HEK293 (cell line): ENCODE data around the gene CSGALNACT2.

Experiments
- CTCF ChIA-PET: fragments of 350-600 bp; formaldehyde crosslinking; extraction: SDS; loops from one replicate; lab custom pipeline; 2021; ENCODE audit warnings: antibody characterized with exemption; lab: Yijun Ruan, JAX
- POLR2A ChIA-PET: fragments of 300-600 bp; formaldehyde crosslinking; extraction: SDS; loops from one replicate; lab custom pipeline; 2020; ENCODE audit warnings: antibody characterized with exemption, inconsistent platforms; lab: Yijun Ruan, JAX
- H3K27ac ChIP-seq: fragments of 200-500 bp; sonication (Bioruptor generic); 2 replicates; pipeline ENCODE4 v1.5.1; 2014; ENCODE audit warnings: low read depth, low read length, control low read depth, inconsistent platforms; ENCODE audit errors: extremely low read depth
- H3K36me3 ChIP-seq, 2 experiments: fragments of 200-500 bp in 1 of 2; sonication (Bioruptor generic) in 1 of 2; 1 replicate in 1 of 2; 2 replicates in 1 of 2; pipeline ENCODE4 v1.5.1; 2014 to 2017; ENCODE audit warnings: inconsistent platforms in 2 of 2, low read length in 2 of 2; ENCODE audit not compliant: control insufficient read depth in 2 of 2, insufficient read depth in 1 of 2
- H3K4me1 ChIP-seq: fragments of 200-500 bp; sonication (Bioruptor generic); 2 replicates; pipeline ENCODE4 v1.5.1; 2014; ENCODE audit warnings: mild to moderate bottlenecking, low read length, inconsistent platforms; ENCODE audit not compliant: control insufficient read depth, insufficient read depth
- H3K4me3 ChIP-seq: 2 replicates; pipeline ENCODE4 v1.5.1; 2011; ENCODE audit warnings: low read depth, mild to moderate bottlenecking, control low read depth, low read length, moderate library complexity
- H3K9me3 ChIP-seq: fragments of 200-500 bp; sonication (Bioruptor generic); 2 replicates; pipeline ENCODE4 v1.5.1; 2014; ENCODE audit warnings: low read depth, low read length, inconsistent platforms; ENCODE audit not compliant: control insufficient read depth, insufficient read depth
- BCL11B ChIP-seq: fragments of 450-650 bp; formaldehyde crosslinking; IDR thresholded peaks from 2 replicates; pipeline ENCODE4 v1.5.1; 2016; ENCODE audit warnings: low read depth, missing biosample characterization, missing genetic modification characterization
- GLI2 ChIP-seq: fragments of 450-650 bp; formaldehyde crosslinking; IDR thresholded peaks from 2 replicates; pipeline ENCODE4; 2017; ENCODE audit warnings: missing biosample characterization, missing genetic modification characterization, low read depth, borderline replicate concordance
- IKZF3 ChIP-seq: fragments of 450-650 bp; IDR thresholded peaks from 2 replicates; pipeline ENCODE4 v1.5.0; 2018; ENCODE audit warnings: missing biosample characterization, mild to moderate bottlenecking, missing genetic modification characterization, moderate library complexity
- KLF7 ChIP-seq: fragments of 450-650 bp; formaldehyde crosslinking; IDR thresholded peaks from 2 replicates; pipeline ENCODE4 v1.5.1; 2016; ENCODE audit warnings: missing biosample characterization, missing genetic modification characterization, borderline replicate concordance
- MYNN ChIP-seq: fragments of 450-650 bp; formaldehyde crosslinking; IDR thresholded peaks from 2 replicates; pipeline ENCODE4 v1.5.1; 2016; ENCODE audit warnings: missing biosample characterization, missing genetic modification characterization, borderline replicate concordance
- OVOL3 ChIP-seq: fragments of 450-650 bp; formaldehyde crosslinking; IDR thresholded peaks from 2 replicates; pipeline ENCODE4 v1.5.1; 2016; ENCODE audit warnings: missing biosample characterization, missing genetic modification characterization
- SP3 ChIP-seq: fragments of 450-650 bp; formaldehyde crosslinking; IDR thresholded peaks from 2 replicates; pipeline ENCODE4 v1.5.1; 2016; ENCODE audit warnings: missing biosample characterization, missing genetic modification characterization
- TCF7L2 ChIP-seq: IDR thresholded peaks from 2 replicates; pipeline ENCODE4 v1.6.1; 2011; ENCODE audit warnings: low read depth, mild to moderate bottlenecking, inconsistent platforms, low read length, moderate library complexity, borderline replicate concordance
- ZBTB17 ChIP-seq: fragments of 450-650 bp; formaldehyde crosslinking; IDR thresholded peaks from 2 replicates; pipeline ENCODE4 v1.5.1; 2016; ENCODE audit warnings: missing biosample characterization, missing genetic modification characterization
- ZBTB21 ChIP-seq: fragments of 450-650 bp; formaldehyde crosslinking; IDR thresholded peaks from 2 replicates; pipeline ENCODE4 v1.5.1; 2017; ENCODE audit warnings: missing biosample characterization, missing genetic modification characterization
- ZNF121 ChIP-seq: fragments of 450-650 bp; formaldehyde crosslinking; IDR thresholded peaks from 2 replicates; pipeline ENCODE4 v1.5.1; 2016; ENCODE audit warnings: missing biosample characterization, missing genetic modification characterization
- ZNF223 ChIP-seq: fragments of 450-650 bp; formaldehyde crosslinking; IDR thresholded peaks from 2 replicates; pipeline ENCODE4 v1.5.1; 2016; ENCODE audit warnings: missing biosample characterization, missing genetic modification characterization
- ZNF423 ChIP-seq: fragments of 450-650 bp; formaldehyde crosslinking; IDR thresholded peaks from 2 replicates; pipeline ENCODE4 v1.5.1; 2016; ENCODE audit warnings: missing biosample characterization, missing genetic modification characterization
- ZNF433 ChIP-seq: fragments of 450-650 bp; formaldehyde crosslinking; IDR thresholded peaks from 2 replicates; pipeline ENCODE4 v1.5.1; 2016; ENCODE audit warnings: missing biosample characterization, missing genetic modification characterization, low read depth
- ZNF530 ChIP-seq: fragments of 450-650 bp; formaldehyde crosslinking; IDR thresholded peaks from 2 replicates; pipeline ENCODE4 v1.5.1; 2016; ENCODE audit warnings: low read depth, missing biosample characterization, missing genetic modification characterization
- ZNF610 ChIP-seq: fragments of 450-650 bp; formaldehyde crosslinking; IDR thresholded peaks from 2 replicates; pipeline ENCODE4 v1.5.1; 2016; ENCODE audit warnings: missing biosample characterization, missing genetic modification characterization, borderline replicate concordance
- ZNF660 ChIP-seq: fragments of 450-650 bp; IDR thresholded peaks from 2 replicates; pipeline ENCODE4 v1.5.1; 2018; ENCODE audit warnings: missing biosample characterization, mild to moderate bottlenecking, missing genetic modification characterization
- ZNF776 ChIP-seq: fragments of 450-650 bp; formaldehyde crosslinking; IDR thresholded peaks from 2 replicates; pipeline ENCODE4 v1.5.0; 2017; ENCODE audit warnings: missing biosample characterization, missing genetic modification characterization, borderline replicate concordance
- ZNF785 ChIP-seq: fragments of 450-650 bp; formaldehyde crosslinking; IDR thresholded peaks from 2 replicates; pipeline ENCODE4 v1.5.1; 2016; ENCODE audit warnings: missing biosample characterization, missing genetic modification characterization
- TF ChIP-seq, protein P1 (sequence below): fragments of 450-650 bp; formaldehyde crosslinking; IDR thresholded peaks from 2 replicates; pipeline ENCODE4 v1.5.1; 2016; ENCODE audit warnings: missing biosample characterization, missing genetic modification characterization
- TF ChIP-seq, protein P2 (sequence below): fragments of 450-650 bp; formaldehyde crosslinking; IDR thresholded peaks from 2 replicates; pipeline ENCODE4 v1.5.1; 2016; ENCODE audit warnings: missing biosample characterization, missing genetic modification characterization
- TF ChIP-seq, protein P3 (sequence below): fragments of 450-650 bp; formaldehyde crosslinking; IDR thresholded peaks from 2 replicates; pipeline ENCODE4 v1.5.1; 2016; ENCODE audit warnings: missing biosample characterization, missing genetic modification characterization
- TF ChIP-seq, protein P4 (sequence below): fragments of 450-650 bp; formaldehyde crosslinking; IDR thresholded peaks from 2 replicates; pipeline ENCODE4 v1.5.1; 2017; ENCODE audit warnings: missing biosample characterization, missing genetic modification characterization
- TF ChIP-seq, protein P5 (sequence below): fragments of 450-650 bp; formaldehyde crosslinking; IDR thresholded peaks from 2 replicates; pipeline ENCODE4 v1.5.1; 2016; ENCODE audit warnings: missing biosample characterization, missing genetic modification characterization
- TF ChIP-seq, protein P6 (sequence below): fragments of 450-650 bp; formaldehyde crosslinking; IDR thresholded peaks from 2 replicates; pipeline ENCODE4 v1.5.1; 2016; ENCODE audit warnings: missing biosample characterization, missing genetic modification characterization, low read depth

Gene CSGALNACT2

DNA sequence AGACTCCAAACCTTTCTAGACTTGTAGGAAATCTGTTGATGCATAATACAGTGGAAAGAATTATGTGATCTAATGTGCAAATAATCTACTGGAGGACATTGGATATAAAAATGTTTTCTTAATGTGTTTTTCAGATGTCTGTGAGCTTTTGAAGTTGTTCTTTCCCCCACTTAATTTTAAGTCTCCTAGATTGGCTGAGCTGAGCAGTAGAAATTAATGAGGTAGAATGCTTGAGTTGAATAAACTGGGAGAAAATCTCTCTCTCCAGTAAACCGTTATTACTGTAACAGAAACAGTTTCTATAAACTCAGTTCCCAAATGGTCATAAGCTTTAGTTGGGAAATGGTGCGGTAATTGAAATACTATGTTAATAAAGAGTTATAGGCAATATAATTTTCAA, 15.7 kb downstream of the CSGALNACT2 start:
- H3K9me3 ChIP-seq, result no peaks in the 10 kb centered on the region
- H3K4me3 ChIP-seq, result no peak overlapping the region
- H3K4me1 ChIP-seq, result no peaks in the 10 kb centered on the region
- ChIA-PET CTCF (no interaction called here), POLR2A (no interaction called here)
- H3K36me3 ChIP-seq, result no peaks in the 10 kb centered on the region
- no peak overlapping the region for H3K27ac ChIP-seq
- TF ChIP-seq, protein P1, sequence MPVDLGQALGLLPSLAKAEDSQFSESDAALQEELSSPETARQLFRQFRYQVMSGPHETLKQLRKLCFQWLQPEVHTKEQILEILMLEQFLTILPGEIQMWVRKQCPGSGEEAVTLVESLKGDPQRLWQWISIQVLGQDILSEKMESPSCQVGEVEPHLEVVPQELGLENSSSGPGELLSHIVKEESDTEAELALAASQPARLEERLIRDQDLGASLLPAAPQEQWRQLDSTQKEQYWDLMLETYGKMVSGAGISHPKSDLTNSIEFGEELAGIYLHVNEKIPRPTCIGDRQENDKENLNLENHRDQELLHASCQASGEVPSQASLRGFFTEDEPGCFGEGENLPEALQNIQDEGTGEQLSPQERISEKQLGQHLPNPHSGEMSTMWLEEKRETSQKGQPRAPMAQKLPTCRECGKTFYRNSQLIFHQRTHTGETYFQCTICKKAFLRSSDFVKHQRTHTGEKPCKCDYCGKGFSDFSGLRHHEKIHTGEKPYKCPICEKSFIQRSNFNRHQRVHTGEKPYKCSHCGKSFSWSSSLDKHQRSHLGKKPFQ (tag by site-specific recombination), result no peak
- TF ChIP-seq, protein P2, sequence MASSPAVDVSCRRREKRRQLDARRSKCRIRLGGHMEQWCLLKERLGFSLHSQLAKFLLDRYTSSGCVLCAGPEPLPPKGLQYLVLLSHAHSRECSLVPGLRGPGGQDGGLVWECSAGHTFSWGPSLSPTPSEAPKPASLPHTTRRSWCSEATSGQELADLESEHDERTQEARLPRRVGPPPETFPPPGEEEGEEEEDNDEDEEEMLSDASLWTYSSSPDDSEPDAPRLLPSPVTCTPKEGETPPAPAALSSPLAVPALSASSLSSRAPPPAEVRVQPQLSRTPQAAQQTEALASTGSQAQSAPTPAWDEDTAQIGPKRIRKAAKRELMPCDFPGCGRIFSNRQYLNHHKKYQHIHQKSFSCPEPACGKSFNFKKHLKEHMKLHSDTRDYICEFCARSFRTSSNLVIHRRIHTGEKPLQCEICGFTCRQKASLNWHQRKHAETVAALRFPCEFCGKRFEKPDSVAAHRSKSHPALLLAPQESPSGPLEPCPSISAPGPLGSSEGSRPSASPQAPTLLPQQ, result no peak
- TF ChIP-seq TCF7L2 (no peak), ZNF423 (no peak), ZNF610 (no peak), ZNF776 (tag by site-specific recombination) (no peak), ZNF121 (tag by site-specific recombination) (no peak), ZBTB21 (tag by site-specific recombination) (no peak), ZNF660 (tag by site-specific recombination) (no peak), OVOL3 (tag by site-specific recombination) (no peak), BCL11B (no peak), SP3 (tag by site-specific recombination) (no peak)
- TF ChIP-seq, all 188 proteins: peak for 0

DNA sequence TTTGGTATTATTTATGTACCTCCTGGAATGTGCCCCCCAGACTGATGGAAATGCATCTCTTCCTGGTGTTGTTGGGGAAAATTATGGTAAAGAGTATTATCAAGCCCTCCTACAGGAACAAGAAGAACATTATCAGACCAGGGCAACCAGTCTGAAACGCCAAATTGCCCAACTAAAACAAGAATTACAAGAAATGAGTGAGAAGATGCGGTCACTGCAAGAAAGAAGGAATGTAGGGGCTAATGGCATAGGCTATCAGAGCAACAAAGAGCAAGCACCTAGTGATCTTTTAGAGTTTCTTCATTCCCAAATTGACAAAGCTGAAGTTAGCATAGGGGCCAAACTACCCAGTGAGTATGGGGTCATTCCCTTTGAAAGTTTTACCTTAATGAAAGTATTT, 17.0 kb downstream of the CSGALNACT2 start:
- TF ChIP-seq ZNF223 (tag by site-specific recombination), result no peak
- TF ChIP-seq ZNF776 (tag by site-specific recombination), result no peak
- TF ChIP-seq, protein P3, sequence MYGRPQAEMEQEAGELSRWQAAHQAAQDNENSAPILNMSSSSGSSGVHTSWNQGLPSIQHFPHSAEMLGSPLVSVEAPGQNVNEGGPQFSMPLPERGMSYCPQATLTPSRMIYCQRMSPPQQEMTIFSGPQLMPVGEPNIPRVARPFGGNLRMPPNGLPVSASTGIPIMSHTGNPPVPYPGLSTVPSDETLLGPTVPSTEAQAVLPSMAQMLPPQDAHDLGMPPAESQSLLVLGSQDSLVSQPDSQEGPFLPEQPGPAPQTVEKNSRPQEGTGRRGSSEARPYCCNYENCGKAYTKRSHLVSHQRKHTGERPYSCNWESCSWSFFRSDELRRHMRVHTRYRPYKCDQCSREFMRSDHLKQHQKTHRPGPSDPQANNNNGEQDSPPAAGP, result no peak
- no peak overlapping the region for H3K27ac ChIP-seq
- H3K9me3 ChIP-seq, result no peaks in the 10 kb centered on the region
- 0 out of 2 replicates have a peak, but pooled peaks cover 3% of the 10 kb centered on the region for H3K4me1 ChIP-seq
- ChIA-PET CTCF (interaction anchor here (0.5 kb wide), 1 partner anchor 137 kb away, joined by 3 read pairs; no protein-coding TSS in a partner anchor), POLR2A (no interaction called here)
- no peak overlapping the region for H3K4me3 ChIP-seq
- no peaks in the 10 kb centered on the region for H3K36me3 ChIP-seq

DNA sequence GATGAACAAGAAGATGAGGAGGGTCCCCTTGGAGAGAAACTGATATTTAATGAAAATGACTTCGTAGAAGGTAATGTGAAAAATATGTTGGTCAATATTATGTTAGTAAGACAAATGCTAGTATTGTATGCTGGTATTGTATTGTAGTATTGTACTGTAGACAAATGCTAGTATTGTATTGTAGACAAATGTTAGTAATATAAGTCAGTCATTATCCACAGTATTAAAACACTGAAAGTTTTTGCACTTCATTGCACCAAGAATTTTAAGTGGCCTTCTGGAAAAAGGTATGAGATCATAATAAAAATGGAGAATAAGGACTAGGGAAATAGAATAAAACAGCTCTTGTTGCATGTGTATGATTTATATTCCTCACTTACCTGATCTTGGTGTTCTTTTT, 17.5 kb downstream of the CSGALNACT2 start:
- H3K9me3 ChIP-seq, result no peaks in the 10 kb centered on the region
- no peak overlapping the region for H3K4me3 ChIP-seq
- H3K27ac ChIP-seq, result no peak overlapping the region
- ChIA-PET CTCF (no interaction called here), POLR2A (no interaction called here)
- no peaks in the 10 kb centered on the region for H3K36me3 ChIP-seq
- H3K4me1 ChIP-seq, result 0 out of 2 replicates have a peak, but pooled peaks cover 3% of the 10 kb centered on the region
- TF ChIP-seq ZBTB17 (tag by site-specific recombination) (no peak), IKZF3 (no peak), KLF7 (tag by site-specific recombination) (no peak), ZNF433 (tag by site-specific recombination) (no peak), GLI2 (tag by site-specific recombination) (no peak), ZNF530 (tag by site-specific recombination) (no peak), ZNF785 (tag by site-specific recombination) (no peak), BCL11B (no peak), MYNN (tag by site-specific recombination) (no peak)
- TF ChIP-seq, protein P4, sequence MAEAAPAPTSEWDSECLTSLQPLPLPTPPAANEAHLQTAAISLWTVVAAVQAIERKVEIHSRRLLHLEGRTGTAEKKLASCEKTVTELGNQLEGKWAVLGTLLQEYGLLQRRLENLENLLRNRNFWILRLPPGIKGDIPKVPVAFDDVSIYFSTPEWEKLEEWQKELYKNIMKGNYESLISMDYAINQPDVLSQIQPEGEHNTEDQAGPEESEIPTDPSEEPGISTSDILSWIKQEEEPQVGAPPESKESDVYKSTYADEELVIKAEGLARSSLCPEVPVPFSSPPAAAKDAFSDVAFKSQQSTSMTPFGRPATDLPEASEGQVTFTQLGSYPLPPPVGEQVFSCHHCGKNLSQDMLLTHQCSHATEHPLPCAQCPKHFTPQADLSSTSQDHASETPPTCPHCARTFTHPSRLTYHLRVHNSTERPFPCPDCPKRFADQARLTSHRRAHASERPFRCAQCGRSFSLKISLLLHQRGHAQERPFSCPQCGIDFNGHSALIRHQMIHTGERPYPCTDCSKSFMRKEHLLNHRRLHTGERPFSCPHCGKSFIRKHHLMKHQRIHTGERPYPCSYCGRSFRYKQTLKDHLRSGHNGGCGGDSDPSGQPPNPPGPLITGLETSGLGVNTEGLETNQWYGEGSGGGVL (tag by site-specific recombination), result no peak
- TF ChIP-seq, protein P5, sequence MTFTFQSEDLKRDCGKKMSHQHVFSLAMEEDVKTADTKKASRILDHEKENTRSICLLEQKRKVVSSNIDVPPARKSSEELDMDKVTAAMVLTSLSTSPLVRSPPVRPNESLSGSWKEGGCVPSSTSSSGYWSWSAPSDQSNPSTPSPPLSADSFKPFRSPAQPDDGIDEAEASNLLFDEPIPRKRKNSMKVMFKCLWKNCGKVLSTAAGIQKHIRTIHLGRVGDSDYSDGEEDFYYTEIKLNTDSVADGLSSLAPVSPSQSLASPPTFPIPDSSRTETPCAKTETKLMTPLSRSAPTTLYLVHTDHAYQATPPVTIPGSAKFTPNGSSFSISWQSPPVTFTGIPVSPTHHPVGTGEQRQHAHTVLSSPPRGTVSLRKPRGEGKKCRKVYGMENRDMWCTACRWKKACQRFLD, result no peak
- TF ChIP-seq, protein P6, sequence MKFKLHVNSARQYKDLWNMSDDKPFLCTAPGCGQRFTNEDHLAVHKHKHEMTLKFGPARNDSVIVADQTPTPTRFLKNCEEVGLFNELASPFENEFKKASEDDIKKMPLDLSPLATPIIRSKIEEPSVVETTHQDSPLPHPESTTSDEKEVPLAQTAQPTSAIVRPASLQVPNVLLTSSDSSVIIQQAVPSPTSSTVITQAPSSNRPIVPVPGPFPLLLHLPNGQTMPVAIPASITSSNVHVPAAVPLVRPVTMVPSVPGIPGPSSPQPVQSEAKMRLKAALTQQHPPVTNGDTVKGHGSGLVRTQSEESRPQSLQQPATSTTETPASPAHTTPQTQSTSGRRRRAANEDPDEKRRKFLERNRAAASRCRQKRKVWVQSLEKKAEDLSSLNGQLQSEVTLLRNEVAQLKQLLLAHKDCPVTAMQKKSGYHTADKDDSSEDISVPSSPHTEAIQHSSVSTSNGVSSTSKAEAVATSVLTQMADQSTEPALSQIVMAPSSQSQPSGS (tag by site-specific recombination), result no peak
